ENCODE data around the gene OST4.
"Not testable (repeated sequence)": the region's sequence is repeated elsewhere in the genome, so short reads cannot be mapped to it uniquely, and the experiment has no call there.

The OST4 gene

DNA sequence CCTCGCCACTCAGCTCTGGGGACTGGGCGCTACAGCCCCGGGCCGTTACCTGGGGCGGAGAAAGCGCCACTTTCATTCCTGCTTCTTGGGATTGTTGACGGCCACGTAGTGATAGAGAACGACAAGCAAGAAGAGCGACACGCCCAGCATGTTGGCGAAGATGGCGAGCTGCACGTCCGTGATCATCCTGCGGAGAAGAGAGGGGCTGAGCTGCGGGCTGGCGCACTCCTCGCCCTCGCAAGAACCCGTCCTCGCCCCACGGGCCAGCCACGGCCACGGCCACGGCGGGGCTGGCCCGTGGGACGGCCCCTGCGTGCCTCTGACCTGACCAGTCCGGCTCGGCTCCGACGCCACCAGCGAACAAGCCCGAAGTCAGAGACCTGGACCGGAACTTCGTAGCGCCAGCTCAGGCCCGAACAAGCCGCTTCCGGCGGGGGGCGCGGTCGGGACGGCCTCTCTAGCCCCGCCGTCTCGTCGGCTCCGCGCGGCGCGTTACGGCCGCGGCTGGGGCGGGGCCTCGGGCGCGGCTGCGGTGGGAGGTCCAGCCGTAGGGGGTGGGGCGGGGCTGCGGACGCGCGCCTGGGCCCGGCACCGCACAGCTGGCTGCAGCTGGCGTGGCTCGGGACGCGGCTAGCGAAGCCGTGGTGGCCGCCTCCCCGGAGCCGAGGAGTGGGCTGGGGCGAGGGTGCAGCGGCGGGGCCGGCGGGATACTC lies at the start of gene OST4:
Gene OST4 (minus strand): TSS at position 378 of the 713 bp plus-strand sequence.
- no peak for DNase-seq (ENCODE audit: low read depth, low spot score)

DNA sequence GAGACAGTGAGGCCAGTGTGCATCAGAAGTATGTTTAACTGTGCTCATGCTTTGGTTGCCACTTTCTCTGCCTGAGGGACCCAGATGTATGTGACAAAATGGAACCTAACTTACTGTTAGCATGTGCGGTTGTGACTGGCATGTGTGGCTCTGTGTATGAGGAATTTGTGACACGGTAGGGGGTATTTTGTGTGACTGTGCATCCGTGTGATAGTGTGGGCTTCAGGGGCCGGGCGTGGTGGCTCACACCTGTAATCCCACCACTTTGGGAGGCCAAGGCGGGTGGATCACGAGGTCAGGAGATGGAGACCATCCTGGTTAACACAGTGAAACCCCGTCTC lies 47.8 kb upstream of the OST4 start:
- not testable (repeated sequence) for DNase-seq (ENCODE audit: low read depth, low spot score)

DNA sequence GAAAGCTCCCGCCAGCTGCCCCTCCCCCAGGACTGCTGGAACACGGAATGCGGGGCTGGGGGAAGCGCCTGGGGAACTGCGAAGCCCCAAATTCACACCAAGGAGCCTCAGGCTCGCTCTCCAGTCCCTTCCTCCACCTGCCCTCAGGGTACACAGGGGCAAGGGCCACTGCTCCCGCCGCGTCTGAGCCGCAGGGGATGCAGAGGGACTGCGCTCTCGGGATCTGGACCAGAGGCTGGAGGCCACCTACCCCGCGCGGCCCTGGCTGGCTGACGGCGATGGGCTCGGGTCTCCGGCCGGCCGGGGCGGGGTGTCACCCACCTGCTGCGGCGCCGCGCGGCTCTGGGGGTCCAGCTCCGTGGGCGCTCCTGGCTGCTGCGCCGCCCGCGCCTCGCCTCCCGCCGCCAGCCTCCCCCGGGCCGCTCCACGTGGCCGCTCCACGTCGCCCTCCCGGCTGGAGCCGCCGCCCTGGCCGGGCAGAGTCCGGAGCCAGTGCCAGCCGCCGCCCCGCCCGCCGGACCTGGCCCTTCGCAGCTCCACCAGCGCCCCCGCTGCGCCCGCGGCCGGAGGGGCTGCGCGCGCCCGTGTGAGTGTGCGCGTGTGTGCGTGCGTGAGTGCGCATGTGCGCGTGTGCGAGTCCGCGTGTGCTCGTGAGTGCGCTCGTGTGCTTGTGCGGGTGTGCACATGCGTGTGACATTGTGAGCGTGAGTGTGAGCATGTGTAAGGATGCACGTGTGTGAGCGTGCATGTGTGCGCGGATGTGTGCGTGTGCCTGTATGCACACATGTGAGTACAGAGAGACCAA lies 47.3 kb upstream of the OST4 start, which contains the start of gene CGREF1:
Gene CGREF1 (minus strand): TSS at position 604 of the 805 bp plus-strand sequence. CDS start 14,762 bp downstream, outside the sequence.
- DNase-seq (ENCODE audit: low read depth, low spot score), result no peak

DNA sequence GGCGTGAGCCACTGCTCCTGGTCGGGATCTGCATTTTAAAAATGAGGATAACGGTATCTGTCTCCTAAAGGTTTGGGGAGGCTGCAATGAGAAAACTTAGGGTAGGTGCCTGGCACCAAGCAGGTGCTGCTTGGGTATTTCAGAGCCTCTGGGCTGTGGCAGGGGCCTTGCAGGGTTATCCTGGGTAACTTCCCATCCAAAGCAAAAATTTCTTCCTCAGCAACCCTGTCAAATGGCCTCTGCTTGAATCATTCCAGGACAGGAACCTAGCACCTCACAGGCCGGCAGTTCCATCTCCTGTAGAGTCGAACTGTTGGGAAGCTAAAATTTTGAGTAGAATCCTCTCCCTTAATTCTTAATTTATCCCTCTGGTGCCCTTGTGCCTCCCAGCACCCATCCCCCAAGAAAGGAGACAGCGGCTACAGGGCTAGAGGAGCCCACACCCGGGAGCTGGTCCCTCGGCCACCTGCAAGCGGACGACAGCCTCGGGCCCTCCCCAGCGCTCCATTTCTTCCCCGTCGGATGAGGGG lies 46.6 kb upstream of the OST4 start:
- DNase-seq (ENCODE audit: low read depth, low spot score), result no peak

DNA sequence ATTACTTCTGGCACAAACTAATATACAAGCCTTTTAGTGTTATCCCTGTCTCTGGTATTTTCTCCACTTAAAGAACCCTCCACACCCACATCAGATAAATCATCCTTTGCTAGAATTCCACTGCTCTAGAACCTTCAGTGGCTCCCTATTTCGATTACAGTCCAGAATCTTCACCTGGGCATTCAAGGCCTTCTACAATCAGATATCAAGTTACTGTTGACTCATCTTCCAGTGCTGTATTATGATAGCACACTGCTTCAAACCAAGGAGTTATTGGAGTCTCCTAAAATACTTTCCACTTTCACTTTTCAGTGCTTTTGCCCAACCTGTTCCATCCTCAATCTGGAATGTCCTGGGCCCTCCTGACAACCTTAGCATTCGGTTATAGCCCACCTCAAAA lies 44.1 kb upstream of the OST4 start:
- no peak for DNase-seq (ENCODE audit: low read depth, low spot score)

DNA sequence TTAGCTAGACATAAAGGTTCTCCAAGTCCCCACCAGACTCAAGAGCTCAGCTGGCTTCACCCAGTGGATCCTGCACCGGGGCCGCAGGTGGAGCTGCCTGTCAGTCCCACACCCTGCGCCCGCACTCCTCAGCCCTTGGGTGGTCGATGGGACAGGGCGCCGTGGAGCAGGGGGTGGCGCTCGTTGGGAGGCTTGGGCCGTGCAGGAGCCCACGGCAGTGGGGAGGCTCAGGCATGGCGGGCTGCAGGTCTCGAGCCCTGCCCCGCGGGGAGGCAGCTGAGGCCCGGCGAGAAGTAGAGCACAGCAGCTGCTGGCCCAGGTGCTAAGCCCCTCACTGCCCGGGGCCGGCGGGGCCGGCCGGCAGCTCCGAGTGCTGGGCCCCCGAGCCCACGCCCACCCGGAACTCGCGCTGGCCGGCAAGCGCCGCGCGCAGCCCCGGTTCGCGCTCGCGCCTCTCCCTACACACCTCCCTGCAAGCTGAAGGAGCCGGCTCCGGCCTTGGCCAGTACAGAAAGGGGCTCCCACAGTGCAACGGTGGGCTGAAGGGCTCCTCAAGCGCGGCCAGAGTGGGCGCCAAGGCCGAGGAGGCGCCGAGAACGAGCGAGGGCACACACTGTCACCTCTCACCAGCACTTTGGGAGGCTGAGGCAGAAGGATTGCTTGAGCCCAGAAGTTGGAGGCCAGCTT lies 40.1 kb upstream of the OST4 start:
- DNase-seq (ENCODE audit: low read depth, low spot score), result not testable (repeated sequence)

DNA sequence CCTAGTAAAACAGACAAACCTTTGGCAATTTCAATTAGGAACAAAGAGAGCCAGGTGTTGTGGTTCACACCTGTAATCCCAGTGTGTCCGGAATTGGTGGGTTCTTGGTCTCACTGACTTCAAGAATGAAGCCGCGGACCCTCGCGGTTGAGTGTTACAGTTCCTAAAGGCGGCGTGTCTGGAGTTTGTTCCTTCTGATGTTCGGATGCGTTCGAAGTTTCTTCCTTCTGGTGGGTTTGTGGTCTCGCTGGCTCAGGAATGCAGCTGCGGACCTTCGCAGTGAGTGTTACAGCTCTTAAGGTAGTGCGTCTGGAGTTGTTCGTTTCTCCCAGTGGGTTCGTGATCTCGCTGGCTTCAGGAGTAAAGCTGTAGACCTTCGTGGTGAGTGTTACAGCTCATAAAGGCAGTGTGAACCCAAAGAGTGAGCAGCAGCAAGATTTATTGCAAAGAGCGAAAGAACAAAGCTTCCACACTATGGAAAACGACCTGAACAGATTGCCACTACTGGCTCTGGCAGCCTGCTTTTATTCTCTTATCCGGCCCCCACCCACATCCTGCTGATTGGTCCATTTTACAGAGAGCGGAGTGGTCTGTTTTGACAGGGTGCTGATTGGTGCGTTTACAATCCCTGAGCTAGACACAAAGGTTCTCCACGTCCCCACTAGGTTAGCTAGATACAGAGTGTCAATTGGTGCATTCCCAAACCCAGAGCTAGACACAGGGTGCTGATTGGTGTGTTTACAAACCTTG lies 39.3 kb upstream of the OST4 start:
- DNase-seq (ENCODE audit: low read depth, low spot score), result not testable (repeated sequence)

DNA sequence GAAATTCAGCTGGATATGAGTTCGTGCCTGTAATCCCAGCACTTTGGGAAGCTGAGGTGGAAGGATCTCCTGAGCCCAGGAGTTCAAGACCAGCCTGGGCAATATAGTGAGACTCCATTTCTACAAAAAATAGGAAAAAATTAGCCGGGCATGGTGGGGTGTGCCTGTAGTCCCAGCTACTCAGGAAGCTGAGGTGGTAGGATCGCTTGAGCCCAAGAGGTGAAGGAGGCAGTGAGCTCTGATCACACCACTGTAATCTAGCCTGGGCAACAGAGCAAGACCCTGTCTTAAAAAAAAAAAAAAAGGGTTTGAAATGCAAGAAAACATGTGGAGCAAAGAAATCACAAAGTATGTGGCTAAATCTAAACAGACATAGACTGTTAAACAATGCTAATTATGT lies 37.6 kb upstream of the OST4 start:
- DNase-seq (ENCODE audit: low read depth, low spot score), result no peak

DNA sequence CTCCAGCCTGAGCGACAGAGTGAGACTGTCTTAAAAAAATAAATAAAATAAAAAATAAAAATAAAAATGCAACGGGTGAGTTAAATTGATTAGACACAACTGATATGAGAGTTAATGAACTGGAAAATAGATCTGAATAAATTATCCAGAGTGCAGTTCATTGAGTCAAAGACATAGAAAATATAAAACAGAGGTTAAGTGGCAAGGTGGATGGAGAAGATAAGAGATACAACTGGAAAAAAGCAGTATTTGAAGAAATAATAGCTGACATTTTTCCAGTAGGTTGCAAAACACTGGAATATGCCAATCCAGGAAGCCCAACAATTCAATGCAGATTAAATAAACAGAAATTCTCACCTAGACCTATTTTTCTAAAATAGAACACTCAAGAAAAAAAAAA lies 36.8 kb upstream of the OST4 start:
- DNase-seq (ENCODE audit: low read depth, low spot score), result no peak

DNA sequence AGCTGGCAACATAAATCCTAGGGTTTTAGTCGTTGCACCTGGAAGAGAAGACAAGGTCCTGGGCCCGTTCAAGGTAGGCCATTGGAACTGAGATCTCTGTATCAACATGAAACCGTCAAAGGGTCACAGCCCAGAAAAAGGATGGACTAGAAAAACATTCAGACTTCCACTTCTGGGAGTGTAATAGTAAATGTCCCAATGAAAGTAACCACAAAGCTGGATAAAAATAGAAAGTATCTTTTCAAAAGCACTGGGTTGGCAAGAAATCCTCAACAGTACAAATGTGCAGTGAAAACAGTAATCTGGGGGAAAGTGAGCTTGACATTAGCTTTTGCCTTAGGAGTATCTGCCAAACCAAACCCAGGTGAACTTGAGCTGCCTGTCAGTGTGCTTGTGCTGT lies 34.5 kb upstream of the OST4 start:
- no peak for DNase-seq (ENCODE audit: low read depth, low spot score)

DNA sequence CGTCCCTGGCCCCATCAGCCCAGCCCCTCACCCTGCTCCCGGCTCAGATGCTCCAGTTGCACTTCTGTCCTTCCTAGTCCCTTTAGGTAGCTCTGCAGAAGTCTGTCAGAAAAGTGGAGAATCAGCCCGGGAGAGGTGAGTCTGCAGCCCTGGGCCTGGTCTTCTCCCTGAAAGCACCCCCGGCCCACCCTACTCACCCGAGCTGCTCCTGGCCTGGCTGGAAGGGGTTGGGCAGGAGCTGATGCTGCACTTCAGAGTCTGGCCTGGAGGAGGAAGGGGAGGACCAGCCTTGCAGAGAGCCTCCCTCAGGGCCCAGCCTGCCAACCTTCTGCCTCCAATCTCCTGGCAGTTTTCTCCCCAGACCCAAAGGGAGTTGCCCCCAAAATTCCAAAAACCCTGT lies 30.9 kb upstream of the OST4 start:
- DNase-seq (ENCODE audit: low read depth, low spot score), result no peak

DNA sequence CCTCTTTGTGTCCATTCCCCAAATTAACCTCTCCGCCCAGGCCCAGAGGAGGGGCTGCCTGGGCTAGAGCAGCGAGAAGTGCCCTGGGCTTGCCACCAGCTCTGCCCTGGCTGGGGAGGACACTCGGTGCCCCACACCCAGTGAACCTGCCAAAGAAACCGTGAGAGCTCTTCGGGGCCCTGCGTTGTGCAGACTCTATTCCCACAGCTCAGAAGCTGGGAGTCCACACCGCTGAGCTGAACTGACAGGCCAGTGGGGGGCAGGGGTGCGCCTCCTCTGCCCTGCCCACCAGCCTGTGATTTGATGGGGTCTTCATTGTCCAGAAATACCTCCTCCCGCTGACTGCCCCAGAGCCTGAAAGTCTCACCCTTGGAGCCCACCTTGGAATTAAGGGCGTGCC lies 28.6 kb upstream of the OST4 start:
- no peak for DNase-seq (ENCODE audit: low read depth, low spot score)

DNA sequence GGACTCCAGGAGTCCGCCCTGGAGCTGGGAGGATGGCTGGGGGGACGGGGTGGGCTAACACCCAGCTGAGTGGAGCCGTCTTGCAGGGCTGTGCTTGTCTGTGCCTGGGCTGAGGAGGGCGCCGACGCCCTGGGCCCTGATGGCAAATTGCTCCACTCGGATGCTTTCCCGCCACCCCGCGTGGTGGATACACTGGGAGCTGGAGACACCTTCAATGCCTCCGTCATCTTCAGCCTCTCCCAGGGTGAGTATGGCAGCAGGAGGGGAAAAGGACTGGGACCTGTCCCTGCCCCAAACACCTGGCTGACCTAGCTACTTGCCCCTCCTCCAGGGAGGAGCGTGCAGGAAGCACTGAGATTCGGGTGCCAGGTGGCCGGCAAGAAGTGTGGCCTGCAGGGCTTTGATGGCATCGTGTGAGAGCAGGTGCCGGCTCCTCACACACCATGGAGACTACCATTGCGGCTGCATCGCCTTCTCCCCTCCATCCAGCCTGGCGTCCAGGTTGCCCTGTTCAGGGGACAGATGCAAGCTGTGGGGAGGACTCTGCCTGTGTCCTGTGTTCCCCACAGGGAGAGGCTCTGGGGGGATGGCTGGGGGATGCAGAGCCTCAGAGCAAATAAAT lies 28.0 kb upstream of the OST4 start:
- no peak for DNase-seq (ENCODE audit: low read depth, low spot score)

DNA sequence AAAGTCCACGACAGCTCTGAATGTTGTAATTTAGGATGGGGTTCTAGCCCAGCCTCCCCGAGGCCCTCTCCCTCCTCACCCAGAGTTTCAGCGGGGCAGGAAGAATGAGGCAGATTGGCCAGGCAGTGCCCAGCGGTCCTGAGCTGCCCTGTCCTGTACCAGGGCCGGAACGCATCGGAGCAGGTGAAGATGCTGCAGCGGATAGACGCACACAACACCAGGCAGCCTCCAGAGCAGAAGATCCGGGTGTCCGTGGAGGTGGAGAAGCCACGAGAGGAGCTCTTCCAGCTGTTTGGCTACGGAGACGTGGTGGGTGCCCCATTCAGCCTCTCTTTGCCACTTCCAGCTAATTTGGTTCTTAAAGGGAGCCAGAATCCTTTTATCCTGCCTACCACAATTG lies 25.9 kb upstream of the OST4 start:
- no peak for DNase-seq (ENCODE audit: low read depth, low spot score)

DNA sequence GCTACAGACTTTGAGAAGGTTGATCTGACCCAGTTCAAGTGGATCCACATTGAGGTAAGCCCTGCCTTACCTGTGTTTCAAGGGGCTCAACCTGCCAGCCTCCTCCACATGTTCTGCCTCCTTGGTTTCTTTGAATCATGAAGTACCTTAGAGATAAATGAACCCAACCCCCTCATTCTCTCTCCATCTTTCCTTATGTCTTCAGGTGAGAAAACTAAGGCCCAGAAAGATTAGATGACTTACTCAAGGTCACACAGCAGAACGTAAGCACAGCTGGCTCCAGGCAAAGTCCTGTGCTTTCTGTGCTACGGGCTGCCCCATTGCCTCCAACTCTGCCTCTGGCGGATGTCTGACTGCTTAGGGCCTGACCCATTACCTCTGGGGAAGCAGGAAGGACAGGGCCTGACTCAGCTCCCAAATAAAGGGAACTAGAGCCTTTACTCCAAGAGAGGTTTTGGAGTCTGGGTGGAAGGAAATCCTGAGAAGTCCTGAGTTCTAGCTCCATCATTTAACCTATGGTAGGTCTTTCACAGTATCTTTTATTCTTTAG lies 25.4 kb upstream of the OST4 start:
- no peak for DNase-seq (ENCODE audit: low read depth, low spot score)

DNA sequence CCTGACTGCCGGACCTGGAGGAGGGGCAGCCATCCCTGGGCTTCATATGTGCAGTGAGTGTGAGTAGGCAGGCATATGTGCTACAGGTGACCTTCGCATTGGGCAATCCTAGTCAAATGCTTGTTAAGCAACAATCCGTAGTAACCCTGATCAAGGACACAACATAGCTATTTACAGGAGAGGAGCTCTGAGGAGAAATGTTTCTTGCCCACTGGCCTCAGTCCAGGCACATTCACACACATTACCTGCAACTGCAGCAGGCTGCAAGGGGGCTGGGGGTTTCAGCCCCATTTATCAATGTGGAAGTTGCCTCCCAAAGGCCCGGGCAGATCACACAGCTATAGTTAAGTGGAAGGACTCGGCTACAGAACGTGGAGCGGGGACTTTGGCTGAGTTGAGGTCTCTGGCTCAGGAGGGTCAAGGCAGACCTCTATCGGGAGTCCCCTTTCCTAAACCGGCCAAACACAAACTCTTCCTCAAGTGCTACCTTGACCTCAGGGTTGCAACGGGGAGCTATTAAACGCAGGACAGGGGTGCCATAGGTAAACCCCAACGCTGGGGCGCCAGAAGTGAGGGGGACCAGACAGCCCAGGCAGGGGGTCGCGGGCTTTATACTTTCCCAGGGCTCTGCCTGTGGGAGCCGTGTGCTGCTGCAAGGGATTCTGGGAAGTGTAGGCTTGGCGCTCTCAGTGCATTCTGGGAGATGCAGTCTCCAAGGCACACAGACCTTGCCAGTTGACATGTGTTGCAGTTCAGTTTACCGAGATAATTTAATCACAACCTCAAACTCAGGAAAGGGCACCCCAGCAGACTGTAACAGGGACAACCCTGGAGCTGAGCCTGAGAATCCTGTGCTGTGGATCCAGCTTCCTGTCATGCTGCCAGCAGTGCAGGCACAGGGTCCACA lies 24.5 kb upstream of the OST4 start:
- DNase-seq (ENCODE audit: low read depth, low spot score), result no peak

DNA sequence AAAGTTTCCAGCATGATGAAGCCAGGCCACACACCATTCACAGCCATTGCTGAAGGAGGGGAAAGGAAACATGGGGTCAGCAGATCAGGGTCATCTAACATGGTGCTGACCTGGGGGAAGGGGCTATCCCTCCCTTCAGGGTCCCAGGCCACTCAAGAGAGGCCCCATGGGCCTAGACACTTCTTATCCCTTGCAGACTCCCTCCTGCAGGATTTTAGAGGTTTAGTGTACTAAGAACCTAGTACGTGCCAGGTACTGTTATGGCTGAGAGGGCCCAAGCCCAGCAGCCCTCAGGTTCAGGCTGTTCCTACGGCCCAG lies 23.9 kb upstream of the OST4 start:
- no peak for DNase-seq (ENCODE audit: low read depth, low spot score)

DNA sequence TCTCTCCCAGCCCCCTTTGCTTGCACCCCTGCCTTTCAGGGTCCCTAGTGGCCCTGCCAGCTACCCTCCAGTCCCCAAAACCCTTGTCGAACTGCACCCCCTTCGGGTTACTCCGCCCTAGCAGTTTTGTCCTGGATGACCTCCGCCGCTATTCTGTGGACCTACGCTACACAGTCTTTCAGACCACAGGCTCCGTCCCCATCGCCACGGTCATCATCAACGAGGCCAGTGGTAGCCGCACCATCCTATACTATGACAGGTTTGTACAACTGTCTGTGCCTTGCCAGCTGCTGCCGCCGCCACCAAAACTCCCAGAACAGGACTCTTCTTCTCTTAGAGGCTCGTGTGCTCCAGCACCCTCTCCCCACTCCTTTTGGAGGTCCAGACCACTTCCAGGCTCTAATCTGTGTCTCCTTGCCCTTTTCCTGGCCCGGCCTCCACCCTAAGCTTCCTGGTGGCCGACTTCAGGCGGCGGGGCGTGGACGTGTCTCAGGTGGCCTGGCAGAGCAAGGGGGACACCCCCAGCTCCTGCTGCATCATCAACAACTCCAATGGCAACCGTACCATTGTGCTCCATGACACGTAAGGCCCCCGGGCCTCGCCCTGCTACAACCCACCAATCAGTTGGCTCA lies 23.0 kb upstream of the OST4 start:
- DNase-seq (ENCODE audit: low read depth, low spot score), result no peak

All from smooth muscle cell of the brain vasculature (primary cell).